ENCODE results near the gene UBE2Z. TPM values are rescaled to one million over a fixed set of nuclear protein-coding genes. Genes with fewer than 3 reads are reported as not detected.

The UBE2Z gene
- total and polyA plus RNA-seq, 9 of the 15 experiments (the other 6 are each of a cell fraction or from before 2014, with no cell fraction given), result 11.8 to 89.0 (median 38.2) TPM

DNA sequence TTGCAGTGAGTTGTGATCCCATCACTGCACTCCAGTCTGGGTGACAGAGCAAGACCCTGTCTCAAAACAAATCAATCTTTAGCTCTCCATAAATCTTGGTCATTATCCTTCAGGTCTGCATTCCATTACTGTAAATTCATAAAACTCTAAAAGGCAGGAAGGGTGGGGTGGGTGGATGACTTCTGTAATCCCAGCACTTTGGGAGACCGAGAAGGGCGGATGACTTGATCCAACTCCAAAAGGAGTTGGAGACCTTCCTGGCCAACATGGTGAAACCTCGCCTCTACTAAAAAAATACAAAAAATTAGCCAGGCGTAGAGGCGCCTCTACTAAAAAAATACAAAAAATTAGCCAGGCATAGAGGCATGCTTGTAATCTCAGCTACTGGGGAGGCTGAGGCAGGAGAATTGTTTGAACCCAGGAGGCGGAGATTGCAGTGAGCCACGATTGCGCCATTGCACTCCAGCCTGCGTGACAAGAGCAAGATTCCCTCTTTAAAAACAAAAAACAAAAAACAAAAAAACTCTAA, 2.2 kb upstream of the UBE2Z start:
- DNase-seq (ENCODE audit: extremely low read depth in 1 of 4, low spot score in 3 of 4) (no peak), FAIRE-seq (no peak), ATAC-seq (no peak)
- Histone ChIP-seq H3K36me3 (ENCODE audit: control insufficient read depth, insufficient read depth, low read length) (peaks cover 16% of the 10 kb centered on the region), H3K9ac (ENCODE audit: insufficient read depth in 1 of 2, low read depth in 2 of 2, low read length in 2 of 2) (peak overlapping the region in 1 of 2 experiments; percentile 59; a peak in 1 of 4 replicates), H3K27ac (ENCODE audit: extremely low read depth, low read depth, low read length) (no peak overlapping the region), H3K4me3 (no peak overlapping the region), H4K20me1 (replicated peaks; ENCODE audit: control insufficient read depth, insufficient read depth, low read length) (peaks cover 6% of the 10 kb centered on the region; the same call in 1 of the 2 replicates), H3K9me1 (ENCODE audit: control insufficient read depth, insufficient read depth, low read length) (no peaks in the 10 kb centered on the region), H3K4me1 (replicated peaks in 1 of 2; ENCODE audit: control insufficient read depth in 2 of 2, insufficient read depth in 2 of 2, low read length in 2 of 2) (peaks cover 8 to 12% of the 10 kb centered on the region in 2 experiments; a peak in 4 of 5 replicates), H3K79me2 (ENCODE audit: control insufficient read depth, insufficient read depth, low read length) (peaks cover 33% of the 10 kb centered on the region), H3K4me2 (ENCODE audit: insufficient read depth, low read length) (no peak overlapping the region), H2AFZ (ENCODE audit: low read depth, low read length) (no peak overlapping the region), H3K9me3 (replicated peaks; ENCODE audit: control insufficient read depth, insufficient read depth, low read depth, low read length) (no peaks in the 10 kb centered on the region), H3K27me3 (ENCODE audit: control insufficient read depth in 2 of 2, insufficient read depth in 2 of 2, low read length in 2 of 2) (no peaks in the 10 kb centered on the region)
- ChIA-PET CTCF (ENCODE audit: low intra/inter-chr PET ratio) (interaction anchor here (0.5 to 0.7 kb wide), 2 partner anchors 10 to 20 kb away, joined by 3 read pairs; no protein-coding TSS in a partner anchor), POLR2A (interaction anchor here (8.2 kb wide), 1 partner anchor 12 kb away, joined by 52 read pairs; the partner anchor contains the start of gene ATP5MC1)
- intact Hi-C loops (cut with micrococcal nuclease) (loop anchor here (5.0 kb wide), 1 partner anchor 91 kb away; the partner anchor contains the start of gene IGF2BP1), in situ Hi-C loops (cut with MboI) (no loop called here)
- no TSS peak for BruUV-seq (replicated peaks)
- WGBS (ENCODE audit: insufficient coverage, low coverage, missing lambda C conversion rate), result 76% methylated on average over 9 of the region's 9 CpGs
- TF ChIP-seq, protein P1, sequence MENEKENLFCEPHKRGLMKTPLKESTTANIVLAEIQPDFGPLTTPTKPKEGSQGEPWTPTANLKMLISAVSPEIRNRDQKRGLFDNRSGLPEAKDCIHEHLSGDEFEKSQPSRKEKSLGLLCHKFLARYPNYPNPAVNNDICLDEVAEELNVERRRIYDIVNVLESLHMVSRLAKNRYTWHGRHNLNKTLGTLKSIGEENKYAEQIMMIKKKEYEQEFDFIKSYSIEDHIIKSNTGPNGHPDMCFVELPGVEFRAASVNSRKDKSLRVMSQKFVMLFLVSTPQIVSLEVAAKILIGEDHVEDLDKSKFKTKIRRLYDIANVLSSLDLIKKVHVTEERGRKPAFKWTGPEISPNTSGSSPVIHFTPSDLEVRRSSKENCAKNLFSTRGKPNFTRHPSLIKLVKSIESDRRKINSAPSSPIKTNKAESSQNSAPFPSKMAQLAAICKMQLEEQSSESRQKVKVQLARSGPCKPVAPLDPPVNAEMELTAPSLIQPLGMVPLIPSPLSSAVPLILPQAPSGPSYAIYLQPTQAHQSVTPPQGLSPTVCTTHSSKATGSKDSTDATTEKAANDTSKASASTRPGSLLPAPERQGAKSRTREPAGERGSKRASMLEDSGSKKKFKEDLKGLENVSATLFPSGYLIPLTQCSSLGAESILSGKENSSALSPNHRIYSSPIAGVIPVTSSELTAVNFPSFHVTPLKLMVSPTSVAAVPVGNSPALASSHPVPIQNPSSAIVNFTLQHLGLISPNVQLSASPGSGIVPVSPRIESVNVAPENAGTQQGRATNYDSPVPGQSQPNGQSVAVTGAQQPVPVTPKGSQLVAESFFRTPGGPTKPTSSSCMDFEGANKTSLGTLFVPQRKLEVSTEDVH (IDR thresholded peaks at IDR 0.05; ENCODE audit: low read depth, partially characterized antibody), result no peak
- TF ChIP-seq MEF2A (IDR thresholded peaks at IDR 0.05; ENCODE audit: control insufficient read depth, low read depth, low read length), result no peak
- TF ChIP-seq TFAM (CRISPR knock-in tag; conservative IDR thresholded peaks at IDR 0.05), result no peak
- TF ChIP-seq HNRNPLL (IDR thresholded peaks at IDR 0.05; ENCODE audit: low read depth, low read length, poor library complexity, severe bottlenecking), result no peak
- TF ChIP-seq FOXP1 (CRISPR knock-in tag; IDR thresholded peaks at IDR 0.05), result no peak
- TF ChIP-seq, protein P2, sequence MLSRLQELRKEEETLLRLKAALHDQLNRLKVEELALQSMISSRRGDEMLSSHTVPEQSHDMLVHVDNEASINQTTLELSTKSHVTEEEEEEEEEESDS (CRISPR knock-in tag; IDR thresholded peaks at IDR 0.05), result no peak
- TF ChIP-seq SOX6 (IDR thresholded peaks at IDR 0.05), result no peak
- TF ChIP-seq ZNF184 (CRISPR knock-in tag; IDR thresholded peaks at IDR 0.05), result no peak
